NCI-H524 (cell line): ENCODE results near the gene CFAP74.

Experiments used
- DNase-seq, 2 experiments: peaks; one replicate each; lab custom pipeline; 2025; lab: John Stamatoyannopoulos, UW

The CFAP74 gene

GRCh38 chr1:1879942-1880341 is 123.6 kb downstream of the CFAP74 start:
- DNase-seq, result no peak

GRCh38 chr1:1877865-1878436 is 125.6 kb downstream of the CFAP74 start:
- DNase-seq, result no peak

- DNase-seq, result no peak
Measured at GRCh38 chr1:1876335-1876930, 127.2 kb downstream of the CFAP74 start.

- no peak for DNase-seq
Measured at GRCh38 chr1:1875932-1876331, 127.7 kb downstream of the CFAP74 start.

GRCh38 chr1:1874901-1875300 is 128.7 kb downstream of the CFAP74 start:
- DNase-seq, result no peak

- no peak for DNase-seq
Measured at GRCh38 chr1:1873186-1873585, 130.4 kb downstream of the CFAP74 start.

- no peak for DNase-seq
Measured at GRCh38 chr1:1872329-1872994, 131.1 kb downstream of the CFAP74 start.
